ENCODE results near the gene ACSF3. TPM values are rescaled to one million over a fixed set of nuclear protein-coding genes. Genes with fewer than 3 reads are reported as not detected.

Gene ACSF3
- 10 to 100 TPM; 29.9 to 48.0 (median 40.3) TPM for total RNA-seq

GRCh38 chr16:89093602-89094251 lies at the start of gene ACSF3:
Gene ACSF3, plus strand, starts transcription at chr16:89093852. Its CDS starts 6,830 bp downstream, at chr16:89100682.
- Histone ChIP-seq H3K27ac (peak within 1 kb of the TSS in 3 of 4 donors; percentile 78 to 83 (median 82)), H3K36me3 (peaks cover 0 to 14% (median 0%) of the 10 kb centered on the region in 3 donors), H3K4me1 (peaks cover 0 to 52% (median 25%) of the 10 kb centered on the region in 4 donors), H3K9me3 (no peaks in the 10 kb centered on the region), H3K27me3 (peaks cover 0 to 22% of the 10 kb centered on the region in 2 donors), H3K4me3 (peak within 1 kb of the TSS; percentile 35 to 84 (median 68))
- peak; percentile 35 to 36 for DNase-seq (ENCODE audit: low spot score in 2 of 2)
- WGBS, 2 donors = 1 to 2% methylated on average over 9 to 65 of the region's 110 CpGs
- TF ChIP-seq, protein P1, sequence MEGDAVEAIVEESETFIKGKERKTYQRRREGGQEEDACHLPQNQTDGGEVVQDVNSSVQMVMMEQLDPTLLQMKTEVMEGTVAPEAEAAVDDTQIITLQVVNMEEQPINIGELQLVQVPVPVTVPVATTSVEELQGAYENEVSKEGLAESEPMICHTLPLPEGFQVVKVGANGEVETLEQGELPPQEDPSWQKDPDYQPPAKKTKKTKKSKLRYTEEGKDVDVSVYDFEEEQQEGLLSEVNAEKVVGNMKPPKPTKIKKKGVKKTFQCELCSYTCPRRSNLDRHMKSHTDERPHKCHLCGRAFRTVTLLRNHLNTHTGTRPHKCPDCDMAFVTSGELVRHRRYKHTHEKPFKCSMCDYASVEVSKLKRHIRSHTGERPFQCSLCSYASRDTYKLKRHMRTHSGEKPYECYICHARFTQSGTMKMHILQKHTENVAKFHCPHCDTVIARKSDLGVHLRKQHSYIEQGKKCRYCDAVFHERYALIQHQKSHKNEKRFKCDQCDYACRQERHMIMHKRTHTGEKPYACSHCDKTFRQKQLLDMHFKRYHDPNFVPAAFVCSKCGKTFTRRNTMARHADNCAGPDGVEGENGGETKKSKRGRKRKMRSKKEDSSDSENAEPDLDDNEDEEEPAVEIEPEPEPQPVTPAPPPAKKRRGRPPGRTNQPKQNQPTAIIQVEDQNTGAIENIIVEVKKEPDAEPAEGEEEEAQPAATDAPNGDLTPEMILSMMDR (IDR thresholded peaks at IDR 0.05) = peak in 1 of 5 experiments; percentile 19
- TF ChIP-seq EP300 (IDR thresholded peaks at IDR 0.05) (no peak), POLR2A (IDR thresholded peaks at IDR 0.05) (peak in 1 of 2 donors; percentile 25)

- Histone ChIP-seq H3K27me3 (peaks cover 0 to 77% of the 10 kb centered on the region in 2 donors), H3K9me3 (no peaks in the 10 kb centered on the region), H3K36me3 (no peaks in the 10 kb centered on the region), H3K4me1 (no peaks in the 10 kb centered on the region), H3K27ac (no peak overlapping the region), H3K4me3 (no peak overlapping the region)
- 36 to 38% methylated on average over 19 to 22 of the region's 29 CpGs for WGBS, 2 donors
- TF ChIP-seq POLR2A (IDR thresholded peaks at IDR 0.05) (no peak), EP300 (IDR thresholded peaks at IDR 0.05) (no peak)
- TF ChIP-seq, protein P1 (IDR thresholded peaks at IDR 0.05) = no peak
- DNase-seq (ENCODE audit: low spot score in 2 of 2) = no peak
These were observed 49.1 kb upstream of the ACSF3 start for GRCh38 chr16:89044418-89045180.

DNA sequence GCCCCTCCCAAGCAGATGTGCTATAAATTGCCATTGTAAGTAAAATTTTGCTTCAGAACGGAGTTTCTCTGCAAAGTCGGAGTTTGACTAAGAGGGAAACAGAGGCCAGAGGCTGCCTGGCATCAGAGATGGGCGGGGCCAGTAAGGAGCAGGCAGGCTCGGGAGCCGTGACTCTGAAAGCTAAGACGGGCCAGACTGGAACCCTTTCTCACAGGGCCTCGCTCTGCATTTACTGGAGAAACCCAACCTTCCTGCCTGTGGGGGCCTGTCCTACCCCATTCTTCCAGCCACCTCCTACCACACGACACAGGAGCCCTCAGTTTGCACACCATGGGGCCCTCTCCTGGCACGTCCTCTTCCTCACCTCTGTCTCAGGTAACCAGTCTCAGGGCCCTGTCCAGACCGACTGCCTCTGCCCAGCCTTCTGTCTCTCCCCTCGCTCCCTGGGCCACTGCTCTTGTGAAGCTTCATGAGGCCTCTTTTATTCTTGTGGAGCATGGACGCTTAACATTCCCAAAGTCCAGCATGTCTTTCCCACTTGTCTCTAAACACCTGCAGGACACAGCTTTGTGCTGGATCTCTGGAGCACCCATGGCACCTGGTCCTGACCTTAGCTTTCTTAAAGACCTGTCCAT lies 48.4 kb upstream of the ACSF3 start:
- no peaks in the 10 kb centered on the region for H3K9me3 ChIP-seq
- no peak overlapping the region for H3K4me3 ChIP-seq
- WGBS, 2 donors = 46 to 47% methylated on average over 12 of the region's 12 CpGs
- no peak overlapping the region for H3K27ac ChIP-seq
- H3K36me3 ChIP-seq = no peaks in the 10 kb centered on the region
- H3K27me3 ChIP-seq = peaks cover 0 to 77% of the 10 kb centered on the region in 2 donors
- DNase-seq (ENCODE audit: low spot score in 2 of 2) = no peak
- H3K4me1 ChIP-seq = no peaks in the 10 kb centered on the region
- no peak for TF ChIP-seq POLR2A (IDR thresholded peaks at IDR 0.05)

GRCh38 chr16:89045881-89046280 lies 47.8 kb upstream of the ACSF3 start:
- peaks cover 0 to 81% of the 10 kb centered on the region in 2 donors for H3K27me3 ChIP-seq
- no peaks in the 10 kb centered on the region for H3K9me3 ChIP-seq
- no peak overlapping the region for H3K27ac ChIP-seq
- no peak for TF ChIP-seq EP300 (IDR thresholded peaks at IDR 0.05)
- TF ChIP-seq, protein P1 (IDR thresholded peaks at IDR 0.05) = no peak
- no peak for TF ChIP-seq POLR2A (IDR thresholded peaks at IDR 0.05)
- no peak for DNase-seq (ENCODE audit: low spot score in 2 of 2)
- H3K4me3 ChIP-seq = no peak overlapping the region
- 96 to 97% methylated on average over 4 of the region's 4 CpGs for WGBS, 2 donors
- H3K4me1 ChIP-seq = no peaks in the 10 kb centered on the region
- H3K36me3 ChIP-seq = no peaks in the 10 kb centered on the region

GRCh38 chr16:89046491-89046890 lies 47.2 kb upstream of the ACSF3 start:
- Histone ChIP-seq H3K4me3 (no peak overlapping the region), H3K27me3 (peaks cover 0 to 81% of the 10 kb centered on the region in 2 donors), H3K9me3 (no peaks in the 10 kb centered on the region), H3K27ac (no peak overlapping the region), H3K4me1 (no peaks in the 10 kb centered on the region), H3K36me3 (no peaks in the 10 kb centered on the region)
- TF ChIP-seq EP300 (IDR thresholded peaks at IDR 0.05) (no peak), POLR2A (IDR thresholded peaks at IDR 0.05) (no peak)
- TF ChIP-seq, protein P1 (IDR thresholded peaks at IDR 0.05) = no peak
- WGBS, 2 donors = 96 to 98% methylated on average over 4 of the region's 4 CpGs
- no peak for DNase-seq (ENCODE audit: low spot score in 2 of 2)
